Kidney epithelial cell (primary cell): ENCODE results near the gene STX7. TPM values are rescaled to one million over a fixed set of nuclear protein-coding genes. Genes with fewer than 3 reads are reported as not detected.
A peak's percentile ranks its signal among the peaks of the same experiment; 100 is the strongest.
"Not testable (repeated sequence)": the region's sequence is repeated elsewhere in the genome, so short reads cannot be mapped to it uniquely, and the experiment has no call there.

Experiments used
- DNase-seq: peaks from one replicate; pipeline ENCODE4 v3.0.0-alpha.2; 2010; ENCODE audit warnings: low read depth
- H3K27me3 ChIP-seq: 2 replicates; pipeline ENCODE4 v1.6.0; 2011; ENCODE audit warnings: low read length; ENCODE audit not compliant: control insufficient read depth, insufficient read depth
- H3K36me3 ChIP-seq: 2 replicates; pipeline ENCODE4 v1.5.1; 2011; ENCODE audit warnings: low read length; ENCODE audit not compliant: control insufficient read depth, insufficient read depth
- H3K4me3 ChIP-seq: 2 replicates; pipeline ENCODE4 v1.5.1; 2011; ENCODE audit warnings: low read depth, mild to moderate bottlenecking, control low read depth, low read length
- total RNA-seq: library from RNA; depleted of rRNA; stranded (reverse); fragments of >200 nt; gene quantifications from 2 replicates; pipeline ENCODE4 v1.2.3, GENCODE V29; 2015
- TF ChIP-seq, protein P1 (sequence below): IDR thresholded peaks from 2 replicates; pipeline ENCODE4 v1.5.1; 2011; ENCODE audit warnings: mild to moderate bottlenecking, moderate library complexity, low read length, control low read depth, inconsistent platforms; ENCODE audit not compliant: insufficient read depth, poor library complexity, severe bottlenecking

The STX7 gene
- total RNA-seq, 1 donor from 2014 or later: 35.8 TPM

DNA sequence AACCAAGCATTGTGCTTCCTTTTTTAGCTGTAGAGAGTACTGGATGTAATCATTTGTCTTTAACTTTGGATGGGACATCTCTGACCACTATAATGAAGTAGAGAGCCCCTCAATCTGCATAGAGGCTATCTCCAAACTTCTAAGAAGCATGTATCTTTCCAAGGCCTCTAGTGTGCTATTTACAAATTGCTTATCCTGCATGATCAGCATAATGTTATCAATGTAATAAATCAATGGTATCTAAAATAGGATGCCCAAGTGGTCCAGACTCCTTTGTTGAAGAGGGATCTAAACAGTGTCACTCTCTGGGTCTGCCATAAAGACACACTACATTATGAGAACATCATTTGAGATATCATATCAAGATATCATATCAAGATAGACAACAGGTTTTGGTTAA, 31.9 kb upstream of the STX7 start:
- H3K4me3 ChIP-seq: no peak overlapping the region
- TF ChIP-seq, protein P1, sequence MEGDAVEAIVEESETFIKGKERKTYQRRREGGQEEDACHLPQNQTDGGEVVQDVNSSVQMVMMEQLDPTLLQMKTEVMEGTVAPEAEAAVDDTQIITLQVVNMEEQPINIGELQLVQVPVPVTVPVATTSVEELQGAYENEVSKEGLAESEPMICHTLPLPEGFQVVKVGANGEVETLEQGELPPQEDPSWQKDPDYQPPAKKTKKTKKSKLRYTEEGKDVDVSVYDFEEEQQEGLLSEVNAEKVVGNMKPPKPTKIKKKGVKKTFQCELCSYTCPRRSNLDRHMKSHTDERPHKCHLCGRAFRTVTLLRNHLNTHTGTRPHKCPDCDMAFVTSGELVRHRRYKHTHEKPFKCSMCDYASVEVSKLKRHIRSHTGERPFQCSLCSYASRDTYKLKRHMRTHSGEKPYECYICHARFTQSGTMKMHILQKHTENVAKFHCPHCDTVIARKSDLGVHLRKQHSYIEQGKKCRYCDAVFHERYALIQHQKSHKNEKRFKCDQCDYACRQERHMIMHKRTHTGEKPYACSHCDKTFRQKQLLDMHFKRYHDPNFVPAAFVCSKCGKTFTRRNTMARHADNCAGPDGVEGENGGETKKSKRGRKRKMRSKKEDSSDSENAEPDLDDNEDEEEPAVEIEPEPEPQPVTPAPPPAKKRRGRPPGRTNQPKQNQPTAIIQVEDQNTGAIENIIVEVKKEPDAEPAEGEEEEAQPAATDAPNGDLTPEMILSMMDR: no peak
- no peak for DNase-seq
- H3K36me3 ChIP-seq: no peaks in the 10 kb centered on the region
- no peaks in the 10 kb centered on the region for H3K27me3 ChIP-seq

DNA sequence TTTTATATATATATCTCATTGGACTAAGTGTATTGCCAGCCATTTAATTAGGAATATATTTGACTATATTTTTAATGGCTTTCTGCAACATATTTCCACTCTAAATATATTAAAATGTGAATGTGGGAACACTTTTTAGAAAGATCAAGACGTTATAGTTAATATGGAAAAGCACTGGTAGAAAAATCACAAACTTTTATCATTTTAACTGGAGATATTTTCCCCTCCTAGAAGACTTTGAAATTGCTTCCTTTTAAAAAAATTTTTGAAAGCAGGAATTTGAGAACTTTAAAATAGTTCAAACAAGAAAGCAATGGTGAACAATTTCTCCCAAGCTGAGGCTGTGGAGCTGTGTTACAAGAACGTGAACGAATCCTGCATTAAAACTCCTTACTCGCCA, 25.1 kb upstream of the STX7 start, which contains the start of gene TAAR9:
Gene TAAR9, plus strand, starts transcription at position 301 of the 400 bp plus-strand sequence. Its CDS starts 13 bp downstream, at position 314.
- Histone ChIP-seq H3K27me3 (no peaks in the 10 kb centered on the region), H3K36me3 (no peaks in the 10 kb centered on the region), H3K4me3 (no peak within 1 kb of the TSS)
- DNase-seq: no peak
- TF ChIP-seq, protein P1: no peak

DNA sequence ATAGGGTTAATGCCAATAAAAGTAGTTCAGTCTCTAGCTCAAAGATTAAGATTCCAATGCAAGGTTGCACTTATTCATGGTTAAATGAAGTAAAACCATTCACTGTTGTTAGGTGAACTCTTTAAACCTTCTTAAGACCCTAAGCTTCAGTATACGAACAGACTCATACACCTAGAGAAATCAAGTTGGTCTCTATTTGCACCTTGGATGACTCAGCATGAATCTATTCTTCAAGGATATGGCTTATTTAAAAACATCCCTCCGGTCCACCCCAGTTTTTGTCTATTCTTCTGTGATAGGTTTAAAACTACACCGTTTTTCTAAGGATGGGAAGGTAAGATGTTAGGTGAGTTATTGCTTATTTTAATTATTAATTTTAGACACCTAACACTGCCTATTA, 24.2 kb upstream of the STX7 start:
- Histone ChIP-seq H3K27me3 (no peaks in the 10 kb centered on the region), H3K36me3 (no peaks in the 10 kb centered on the region), H3K4me3 (no peak overlapping the region)
- TF ChIP-seq, protein P1: no peak
- no peak for DNase-seq

DNA sequence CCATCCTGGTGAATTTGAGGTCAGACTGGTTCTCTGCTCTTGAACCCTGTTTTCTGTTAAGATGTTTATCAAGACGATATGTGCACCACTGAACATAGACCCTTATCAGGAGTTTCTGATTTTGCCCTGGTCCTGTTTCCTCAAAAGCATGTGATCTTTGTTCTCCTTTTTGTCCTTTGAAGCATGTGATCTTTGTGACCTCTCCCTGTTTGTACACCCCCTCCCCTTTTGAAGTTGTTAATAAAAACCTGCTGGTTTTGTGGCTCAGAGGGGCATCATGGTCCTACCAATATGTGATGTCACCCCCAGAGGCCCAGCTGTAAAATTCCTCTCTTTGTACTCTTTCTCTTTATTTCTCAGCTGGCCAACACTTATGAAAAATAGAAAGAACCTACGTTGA, 21.6 kb upstream of the STX7 start:
- DNase-seq, H3K4me3 ChIP-seq: not testable (repeated sequence)

DNA sequence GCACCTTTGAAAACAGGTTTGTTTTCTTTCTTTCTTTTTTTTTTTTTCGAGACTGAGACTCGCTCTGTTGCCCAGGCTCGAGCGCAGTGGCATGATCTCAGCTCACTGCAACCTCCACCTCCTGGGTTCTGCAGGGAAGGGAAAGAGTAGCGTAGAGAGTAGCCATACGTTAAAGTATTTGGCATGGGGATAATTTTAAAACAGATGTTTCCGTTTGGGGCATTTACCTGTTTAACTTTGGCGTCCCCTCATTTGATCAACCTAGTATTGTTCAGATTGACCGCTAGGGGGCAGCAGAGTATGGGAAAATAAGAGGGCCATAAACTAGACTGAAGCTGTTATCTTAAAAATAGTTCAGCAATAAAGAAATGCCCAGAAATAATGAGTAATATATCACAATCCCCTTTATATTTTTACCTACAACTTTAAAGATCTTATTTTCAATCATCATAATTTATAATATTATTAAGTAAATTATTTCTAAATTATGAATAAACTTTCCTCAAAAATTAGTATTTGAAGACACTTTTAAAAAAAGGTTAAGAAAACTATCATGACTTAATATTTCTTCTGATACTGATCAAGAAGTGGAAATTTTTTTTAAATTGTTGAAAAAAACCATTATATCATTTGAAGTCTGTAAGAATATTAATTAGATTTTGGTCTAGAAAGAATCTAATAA, 17.5 kb upstream of the STX7 start:
- Histone ChIP-seq H3K27me3 (no peaks in the 10 kb centered on the region), H3K4me3 (peak overlapping the region; percentile 33), H3K36me3 (no peaks in the 10 kb centered on the region)
- peak; percentile 12 for DNase-seq
- TF ChIP-seq, protein P1: peak; percentile 68

More for the DNA sequence above, 21.6 kb upstream of the STX7 start:
- not testable (repeated sequence) for H3K36me3 ChIP-seq, H3K27me3 ChIP-seq

DNA sequence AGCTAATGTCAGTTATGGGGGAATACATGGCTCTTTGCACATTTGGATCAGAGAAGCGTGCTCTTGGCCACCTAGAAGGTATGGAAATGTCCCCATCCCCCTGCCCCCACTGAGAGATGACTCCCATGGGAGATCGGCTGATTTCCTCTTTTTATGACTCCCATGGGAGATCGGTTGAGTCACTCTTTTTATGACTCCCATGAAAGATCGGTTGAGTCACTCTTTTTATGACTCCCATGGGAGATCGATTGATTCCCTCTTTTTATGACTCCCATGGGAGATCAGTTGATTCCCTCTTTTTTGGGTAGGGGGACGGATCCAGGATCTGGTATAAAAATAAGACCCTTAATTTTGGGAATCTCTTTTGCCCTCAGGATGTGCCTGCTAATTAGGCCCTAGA, 14.9 kb upstream of the STX7 start:
- no peaks in the 10 kb centered on the region for H3K36me3 ChIP-seq
- DNase-seq: peak; percentile 29
- H3K4me3 ChIP-seq: no peak overlapping the region
- H3K27me3 ChIP-seq: no peaks in the 10 kb centered on the region
- TF ChIP-seq, protein P1: no peak
